ENCODE measurements around the gene SLC39A7.

Gene SLC39A7

GRCh38 chr6:33172688-33173534 lies 27.8 kb upstream of the SLC39A7 start:
- Histone ChIP-seq H3K79me2 (no peaks in the 10 kb centered on the region), H3K4me1 (no peaks in the 10 kb centered on the region), H3K27ac (no peak overlapping the region), H3K9ac (no peak overlapping the region), H3K27me3 (ENCODE audit: control insufficient read depth, insufficient read depth, low read length) (no peaks in the 10 kb centered on the region), H3K4me3 (ENCODE audit: low read depth, low read length) (no peak overlapping the region), H2AFZ (no peak overlapping the region), H3K36me3 (ENCODE audit: control insufficient read depth, insufficient read depth, low read length) (no peaks in the 10 kb centered on the region), H3K4me2 (ENCODE audit: low read length) (no peak overlapping the region), H3K9me3 (ENCODE audit: control insufficient read depth, low read length) (no peaks in the 10 kb centered on the region)
- peak; percentile 74 for TF ChIP-seq CTCF (IDR thresholded peaks at IDR 0.05)

- Histone ChIP-seq H2AFZ (no peak overlapping the region), H3K4me1 (no peaks in the 10 kb centered on the region), H3K36me3 (ENCODE audit: control insufficient read depth, insufficient read depth, low read length) (no peaks in the 10 kb centered on the region), H3K9ac (no peak overlapping the region), H3K9me3 (ENCODE audit: control insufficient read depth, low read length) (no peaks in the 10 kb centered on the region), H3K4me2 (ENCODE audit: low read length) (no peak overlapping the region), H3K27me3 (ENCODE audit: control insufficient read depth, insufficient read depth, low read length) (no peaks in the 10 kb centered on the region), H3K27ac (no peak overlapping the region), H3K79me2 (no peaks in the 10 kb centered on the region), H3K4me3 (ENCODE audit: low read depth, low read length) (no peak overlapping the region)
- TF ChIP-seq CTCF (IDR thresholded peaks at IDR 0.05): no peak
Measured at GRCh38 chr6:33173535-33174180, 27.0 kb upstream of the SLC39A7 start.

GRCh38 chr6:33174784-33175183 lies 25.9 kb upstream of the SLC39A7 start:
- peaks cover under 1% of the 10 kb centered on the region for H3K4me1 ChIP-seq
- H3K27ac ChIP-seq: no peak overlapping the region
- no peaks in the 10 kb centered on the region for H3K36me3 ChIP-seq (ENCODE audit: control insufficient read depth, insufficient read depth, low read length)
- no peak overlapping the region for H2AFZ ChIP-seq
- no peaks in the 10 kb centered on the region for H3K9me3 ChIP-seq (ENCODE audit: control insufficient read depth, low read length)
- no peak overlapping the region for H3K4me3 ChIP-seq (ENCODE audit: low read depth, low read length)
- H3K79me2 ChIP-seq: no peaks in the 10 kb centered on the region
- H3K9ac ChIP-seq: no peak overlapping the region
- no peaks in the 10 kb centered on the region for H3K27me3 ChIP-seq (ENCODE audit: control insufficient read depth, insufficient read depth, low read length)
- TF ChIP-seq CTCF (IDR thresholded peaks at IDR 0.05): no peak
- no peak overlapping the region for H3K4me2 ChIP-seq (ENCODE audit: low read length)

GRCh38 chr6:33175436-33176069 lies 25.1 kb upstream of the SLC39A7 start:
- Histone ChIP-seq H3K36me3 (ENCODE audit: control insufficient read depth, insufficient read depth, low read length) (no peaks in the 10 kb centered on the region), H3K4me3 (ENCODE audit: low read depth, low read length) (no peak overlapping the region), H3K9ac (no peak overlapping the region), H3K9me3 (ENCODE audit: control insufficient read depth, low read length) (no peaks in the 10 kb centered on the region), H2AFZ (no peak overlapping the region), H3K27me3 (ENCODE audit: control insufficient read depth, insufficient read depth, low read length) (no peaks in the 10 kb centered on the region), H3K79me2 (no peaks in the 10 kb centered on the region), H3K4me1 (peaks cover 5% of the 10 kb centered on the region), H3K4me2 (ENCODE audit: low read length) (no peak overlapping the region), H3K27ac (no peak overlapping the region)
- TF ChIP-seq CTCF (IDR thresholded peaks at IDR 0.05): no peak

Data from parathyroid adenoma (tissue), 2 donors.